ENCODE data around the gene SDC1.
A peak's percentile ranks its signal among the peaks of the same experiment; 100 is the strongest.

SDC1 gene

GRCh38 chr2:20227894-20228505 lies 3.1 kb upstream of the SDC1 start:
- no peak for DNase-seq

DNA sequence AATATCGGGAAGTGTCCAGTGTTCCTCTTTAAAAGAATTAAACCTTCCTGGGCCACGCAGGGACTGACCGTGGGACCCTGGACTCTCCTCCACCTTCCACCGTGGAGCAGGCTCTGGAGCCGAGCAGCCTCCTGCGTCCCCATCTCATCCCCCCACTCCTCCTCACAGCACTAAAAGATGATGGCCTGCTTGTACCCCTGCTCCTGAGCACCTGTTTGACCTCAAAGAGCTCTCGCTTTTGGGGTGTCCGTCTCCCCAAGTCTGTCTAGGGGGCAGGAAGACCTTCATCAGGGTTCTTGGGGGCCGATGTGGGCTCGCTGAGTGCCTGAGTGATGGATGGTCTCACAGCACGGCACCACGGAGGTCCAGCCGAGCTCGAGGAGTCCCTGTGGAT lies 1.2 kb upstream of the SDC1 start:
- no peak for DNase-seq

- DNase-seq: peak; percentile 94
Observed at GRCh38 chr2:20225294-20226151, 593 bp upstream of the SDC1 start.

- peak; percentile 65 for DNase-seq
Observed at GRCh38 chr2:20224164-20224715, 690 bp downstream of the SDC1 start.

DNA sequence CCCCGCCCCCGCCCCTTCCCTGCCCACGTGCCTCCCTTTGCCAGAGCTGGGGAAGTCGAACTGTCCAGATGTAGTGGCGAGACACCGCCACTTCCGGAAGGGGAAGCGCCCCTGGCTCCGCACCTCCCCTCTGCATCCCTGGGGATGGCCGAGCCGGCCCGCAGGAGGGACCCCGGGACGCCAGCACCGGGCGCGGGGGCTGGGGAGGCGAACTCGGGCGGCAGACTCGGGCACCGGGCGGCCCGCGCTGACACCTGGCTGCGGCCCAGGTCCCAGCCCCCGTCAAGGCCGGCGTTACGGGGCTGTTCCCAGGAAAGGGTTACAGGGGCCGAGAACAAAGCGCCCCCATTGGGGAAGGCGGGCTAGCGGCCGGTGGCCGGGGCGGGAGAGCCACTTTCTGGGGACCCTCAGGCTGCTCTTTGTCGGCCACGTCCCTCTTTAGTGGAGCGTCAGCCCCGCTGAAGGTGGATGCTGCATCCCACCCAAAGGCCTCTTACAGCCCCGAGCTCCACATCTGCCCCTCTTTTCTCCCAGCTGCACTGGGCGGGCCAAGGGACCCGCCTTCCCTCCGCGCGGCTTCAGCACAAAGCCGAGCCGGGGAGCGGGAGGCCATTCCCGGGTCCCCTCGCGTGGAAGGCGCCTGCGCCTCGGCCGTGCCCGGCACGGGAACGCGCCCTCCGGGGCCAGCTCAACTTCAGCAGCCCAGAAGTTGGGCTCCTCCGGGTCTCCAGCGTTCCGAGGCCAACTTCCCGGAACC lies 1.3 kb downstream of the SDC1 start:
- peak; percentile 67 for DNase-seq

DNA sequence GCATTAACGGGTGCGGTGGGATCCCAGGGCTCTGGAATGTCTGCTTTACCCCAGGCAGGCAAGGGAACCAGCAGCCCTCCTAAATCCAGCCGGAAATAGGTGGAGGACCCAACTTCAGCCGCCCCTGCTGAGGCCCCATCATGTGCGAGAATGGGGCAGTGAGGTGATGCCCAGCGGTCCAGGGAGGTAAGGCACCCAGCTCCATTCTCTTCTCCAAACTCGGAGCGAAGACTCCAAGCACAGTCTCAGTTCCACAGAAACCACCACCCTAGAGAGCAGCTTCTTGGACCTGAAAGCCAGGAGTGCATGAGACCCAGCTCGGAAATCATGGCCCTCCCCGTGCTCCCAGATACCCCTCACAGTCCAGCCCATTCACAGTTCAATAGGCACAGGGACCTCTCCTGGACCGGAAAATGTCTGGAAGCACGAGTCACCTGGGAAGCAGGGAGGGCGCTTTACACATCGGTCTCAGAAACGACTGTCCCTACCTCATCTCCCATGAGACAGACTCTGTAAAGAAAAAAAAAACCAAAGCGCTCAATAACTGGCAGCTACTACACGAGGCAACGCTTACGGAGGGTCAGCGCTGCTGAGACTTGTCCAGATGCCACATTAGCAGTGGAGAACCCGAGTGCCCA lies 2.0 kb downstream of the SDC1 start:
- DNase-seq: peak; percentile 49

DNA sequence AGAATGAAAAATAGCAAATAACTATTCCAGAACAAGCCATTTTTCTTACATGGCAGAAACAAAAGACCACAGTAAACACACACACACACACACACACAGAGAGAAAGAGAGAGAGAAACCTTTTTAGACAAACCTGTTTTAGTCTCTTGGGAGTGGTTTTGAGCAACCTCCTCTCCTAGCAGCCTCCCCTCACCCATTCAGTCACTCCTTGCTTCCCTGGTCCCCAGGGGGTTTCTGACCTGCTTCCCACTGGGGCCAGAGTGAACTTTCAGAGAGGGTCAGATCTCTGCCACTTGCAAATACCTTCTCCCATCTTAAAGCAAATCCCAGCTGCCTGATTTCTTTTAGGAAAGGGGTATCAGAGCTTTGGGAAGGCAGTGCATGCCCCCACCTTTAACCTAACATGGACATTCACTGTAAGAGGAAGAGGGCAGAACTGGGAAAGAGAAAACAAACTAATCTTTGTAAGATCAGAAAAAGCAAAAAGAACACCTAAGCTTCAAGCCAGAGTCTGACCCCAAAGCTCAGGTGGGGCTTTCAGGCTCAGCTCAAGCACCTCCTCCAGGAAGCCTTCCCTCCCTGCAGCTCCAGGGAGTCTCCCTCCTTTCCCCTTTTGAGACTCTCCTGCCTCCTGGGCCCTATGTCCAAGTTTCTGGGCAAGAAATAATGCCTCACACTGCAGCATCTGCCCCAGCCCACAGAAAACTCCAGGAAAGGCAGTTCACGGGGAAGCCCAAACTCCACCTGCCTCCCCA lies 2.7 kb downstream of the SDC1 start:
- peak; percentile 45 for DNase-seq

- DNase-seq: peak; percentile 53
Observed at GRCh38 chr2:20221555-20221973, 3.4 kb downstream of the SDC1 start.

GRCh38 chr2:20220806-20221554 lies 4.0 kb downstream of the SDC1 start:
- DNase-seq: no peak

DNA sequence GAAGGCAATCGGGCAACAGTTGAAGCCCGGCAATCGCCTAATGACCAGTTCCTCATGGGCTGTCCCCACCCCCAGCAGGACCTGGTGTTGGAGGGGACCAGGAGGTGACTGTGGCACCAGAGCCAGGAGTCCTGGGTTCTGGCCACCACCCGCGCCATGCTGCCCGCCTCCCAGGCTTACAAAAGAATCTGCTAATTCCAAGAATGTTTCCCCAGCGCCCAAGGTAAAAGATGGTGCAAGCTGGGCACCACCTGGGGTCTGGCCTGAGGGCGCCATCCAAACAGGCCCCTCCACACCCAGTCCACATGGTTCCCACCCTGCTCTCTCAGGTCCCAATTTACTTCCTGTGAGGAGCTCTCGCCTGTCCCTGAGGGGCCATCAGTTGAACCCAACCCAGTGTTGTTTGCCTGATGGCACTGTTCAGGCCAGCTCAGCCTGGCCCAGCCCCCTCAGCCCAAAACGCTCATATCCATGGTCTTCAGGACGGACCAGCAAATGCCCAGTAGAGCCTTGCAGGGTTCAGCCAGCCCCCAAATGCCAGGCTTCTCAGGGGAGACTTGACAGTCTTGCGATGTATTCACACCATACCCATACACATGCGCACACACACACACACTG lies 5.1 kb downstream of the SDC1 start:
- no peak for DNase-seq

GRCh38 chr2:20218331-20219320 lies 6.3 kb downstream of the SDC1 start:
- no peak for DNase-seq

DNA sequence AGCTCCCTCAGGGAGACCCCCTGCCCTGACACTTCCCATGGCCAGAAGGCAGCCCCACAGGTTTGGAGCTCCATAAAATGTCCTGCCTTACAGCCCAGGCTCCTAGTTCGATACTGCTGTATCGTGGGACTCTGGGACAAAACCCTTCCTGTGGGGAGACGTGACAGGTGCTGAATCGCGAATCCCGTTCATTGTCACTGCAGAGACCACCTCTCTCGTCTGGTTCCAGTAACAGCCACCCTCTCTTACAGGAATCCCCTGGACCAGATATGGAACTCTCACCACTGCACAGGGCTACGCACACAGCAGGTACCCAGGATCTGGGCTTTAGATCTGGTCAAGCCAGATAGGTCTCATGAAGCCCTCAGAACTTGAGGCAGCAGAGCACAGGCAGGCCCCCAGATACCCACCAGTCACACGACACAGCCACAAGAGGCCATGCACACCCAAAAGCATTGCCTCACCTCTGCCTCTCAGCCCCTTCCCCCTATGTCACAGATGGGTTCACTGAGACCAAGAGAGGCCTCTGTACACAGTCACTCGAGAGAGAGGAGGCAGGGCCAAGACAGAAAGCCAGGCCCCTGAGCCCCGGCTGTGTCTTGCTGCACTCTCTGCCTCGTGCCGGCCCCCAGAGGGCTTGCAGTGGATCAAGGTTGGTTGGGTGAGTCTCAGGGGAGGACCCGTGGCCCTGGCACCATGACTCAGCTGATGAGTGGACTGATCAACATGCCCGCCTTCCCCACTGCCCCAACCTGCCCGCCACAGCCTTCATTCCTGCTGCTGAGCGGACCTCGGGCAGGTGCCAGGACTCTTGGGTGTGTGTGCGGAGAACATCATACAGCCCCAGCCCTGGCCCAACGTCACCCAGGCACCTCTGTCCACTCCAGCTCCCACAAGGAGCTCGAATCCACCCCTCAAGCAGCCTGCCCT lies 7.6 kb downstream of the SDC1 start:
- no peak for DNase-seq

DNA sequence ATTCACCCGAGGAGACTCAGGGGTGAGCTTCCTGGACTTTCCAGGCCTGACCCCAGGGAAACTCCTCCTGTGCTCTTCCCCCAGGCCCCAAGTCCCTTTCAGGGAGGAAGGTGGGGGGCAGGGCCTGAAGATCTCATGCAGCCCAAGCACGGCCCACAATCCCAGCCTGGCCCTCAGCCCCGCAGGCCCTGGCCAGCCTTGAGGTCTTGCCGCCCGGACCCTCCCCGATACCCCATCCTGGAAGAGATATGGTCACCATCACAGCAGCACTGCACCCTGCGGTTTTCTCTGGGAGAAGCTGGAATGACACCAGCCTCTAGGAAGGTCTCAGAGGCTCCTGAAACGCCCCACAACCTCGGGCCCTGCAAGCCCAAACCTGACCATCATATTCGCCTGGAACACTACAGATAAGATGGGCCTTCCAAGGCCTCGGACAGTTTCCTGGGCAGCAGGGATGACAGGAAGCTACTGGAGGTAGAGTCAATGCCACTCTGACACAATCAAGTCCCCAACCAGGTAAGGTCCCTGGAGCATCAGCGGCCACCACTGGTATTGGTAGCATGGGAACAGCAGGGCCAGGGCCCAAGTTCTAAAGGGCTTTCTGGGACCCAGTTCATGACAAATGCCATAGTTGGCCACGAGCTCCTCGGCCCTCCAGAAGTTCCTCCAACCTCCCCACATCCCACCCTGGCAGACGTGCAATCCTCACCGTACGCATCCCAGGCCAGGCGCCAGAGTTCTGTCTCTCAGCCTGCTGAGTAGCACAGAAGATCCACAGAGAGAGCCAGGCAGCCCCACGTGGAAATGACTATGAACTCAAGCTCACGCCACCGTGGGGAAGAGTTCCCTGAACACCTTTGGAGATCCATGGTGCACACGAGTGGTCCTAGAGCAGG lies 8.6 kb downstream of the SDC1 start:
- no peak for DNase-seq

GRCh38 chr2:20215183-20216040 lies 9.5 kb downstream of the SDC1 start:
- DNase-seq: no peak

DNA sequence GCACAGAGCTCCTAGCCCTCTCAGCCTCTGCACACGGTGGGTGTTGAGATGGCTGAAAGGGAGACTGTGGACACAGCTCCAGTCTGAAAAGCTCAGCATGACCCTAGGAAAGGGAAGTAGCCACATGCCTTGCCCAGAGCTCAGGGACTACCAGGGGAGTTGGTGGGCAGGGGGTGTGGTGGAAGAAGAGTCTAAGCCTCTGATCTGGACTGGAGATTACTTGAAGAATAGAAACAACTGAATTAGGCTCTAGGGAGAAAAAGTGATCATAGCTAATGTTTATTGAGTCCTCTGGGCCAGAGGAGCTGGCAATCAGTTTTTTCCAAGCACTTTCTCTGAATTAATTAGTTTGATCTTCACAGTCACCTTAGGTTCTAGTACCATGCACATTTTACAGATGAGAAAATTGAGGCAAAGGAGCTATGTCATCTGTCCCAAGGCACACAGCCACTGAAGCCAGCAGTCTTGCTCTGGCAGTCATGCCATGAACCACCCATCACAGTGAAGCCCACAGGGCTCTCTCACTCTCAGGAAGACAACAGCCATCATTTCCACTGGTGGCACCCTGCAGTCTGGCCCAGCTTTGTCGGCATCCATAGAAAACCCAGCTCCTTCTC lies 10.3 kb downstream of the SDC1 start:
- DNase-seq: peak; percentile 23

All from RPMI8226 (cell line).